Testis (tissue), 2 donors: ENCODE data around the gene AMMECR1.

ENCODE experiments used
- CTCF ChIP-seq, 3 experiments: fragments of 450-650 bp in 2 of 3; fragments of 200-600 bp in 1 of 3; sonication (generic) in 1 of 3; IDR thresholded peaks; one replicate each; pipeline ENCODE4 v1.5.1; 2016 to 2019; ENCODE audit warnings: antibody characterized with exemption in 3 of 3, mild to moderate bottlenecking in 2 of 3, moderate library complexity in 1 of 3
- POLR2A ChIP-seq: fragments of 450-650 bp; IDR thresholded peaks from one replicate; pipeline ENCODE4 v1.6.1; 2017; ENCODE audit warnings: antibody characterized with exemption, mild to moderate bottlenecking, moderate library complexity

- TF ChIP-seq CTCF (IDR thresholded peaks at IDR 0.05) (no peak), POLR2A (no peak)
Measured at GRCh38 chrX:110180176-110180927, 137.5 kb downstream of the AMMECR1 start.
